ENCODE data around the gene MSANTD1.

MSANTD1 gene

GRCh38 chr4:3304831-3305609 is 56.1 kb downstream of the MSANTD1 start:
- Histone ChIP-seq H3K27me3 (peaks cover 56% of the 10 kb centered on the region), H3K9me3 (no peaks in the 10 kb centered on the region), H3K4me3 (ENCODE audit: low read depth in 1 of 2, low read length in 1 of 2) (no peak overlapping the region), H3K4me1 (ENCODE audit: control insufficient read depth in 1 of 2, insufficient read depth in 1 of 2, low read depth in 1 of 2, low read length in 1 of 2) (no peaks in the 10 kb centered on the region), H3K36me3 (no peaks in the 10 kb centered on the region), H3K27ac (no peak overlapping the region)
- TF ChIP-seq CTCF (IDR thresholded peaks at IDR 0.05): no peak

GRCh38 chr4:3305610-3306371 is 56.8 kb downstream of the MSANTD1 start:
- Histone ChIP-seq H3K4me1 (ENCODE audit: control insufficient read depth in 1 of 2, insufficient read depth in 1 of 2, low read depth in 1 of 2, low read length in 1 of 2) (no peaks in the 10 kb centered on the region), H3K36me3 (no peaks in the 10 kb centered on the region), H3K27ac (no peak overlapping the region), H3K27me3 (peaks cover 49% of the 10 kb centered on the region), H3K9me3 (no peaks in the 10 kb centered on the region), H3K4me3 (ENCODE audit: low read depth in 1 of 2, low read length in 1 of 2) (no peak overlapping the region)
- TF ChIP-seq CTCF (IDR thresholded peaks at IDR 0.05): no peak

All from neutrophil (primary cell).